BE2C (cell line): ENCODE results near the gene MYO1E.

ENCODE experiments used
- DNase-seq: peaks from one replicate; pipeline ENCODE4 v3.0.0-alpha.2; 2020
- H3K27me3 ChIP-seq: fragments of 250-450 bp; sonication (Bioruptor Pico); 2 replicates; pipeline ENCODE4 v1.5.1; 2020; ENCODE audit warnings: mild to moderate bottlenecking
- H3K36me3 ChIP-seq: fragments of 250-450 bp; sonication (Bioruptor Pico); 2 replicates; pipeline ENCODE4 v1.5.1; 2020; ENCODE audit warnings: mild to moderate bottlenecking
- H3K4me1 ChIP-seq: fragments of 250-450 bp; sonication (Bioruptor Pico); 2 replicates; pipeline ENCODE4 v1.5.1; 2020
- H3K4me3 ChIP-seq: 2 replicates; pipeline ENCODE4 v1.5.1; 2011; ENCODE audit warnings: low read depth, low read length
- H3K9me3 ChIP-seq: fragments of 250-450 bp; sonication (Bioruptor Pico); 2 replicates; pipeline ENCODE4 v1.5.1; 2020
- TF ChIP-seq, protein P1 (sequence below): IDR thresholded peaks from 2 replicates; pipeline ENCODE4 v1.5.1; 2012; ENCODE audit warnings: mild to moderate bottlenecking, low read depth, low read length

The MYO1E gene

DNA sequence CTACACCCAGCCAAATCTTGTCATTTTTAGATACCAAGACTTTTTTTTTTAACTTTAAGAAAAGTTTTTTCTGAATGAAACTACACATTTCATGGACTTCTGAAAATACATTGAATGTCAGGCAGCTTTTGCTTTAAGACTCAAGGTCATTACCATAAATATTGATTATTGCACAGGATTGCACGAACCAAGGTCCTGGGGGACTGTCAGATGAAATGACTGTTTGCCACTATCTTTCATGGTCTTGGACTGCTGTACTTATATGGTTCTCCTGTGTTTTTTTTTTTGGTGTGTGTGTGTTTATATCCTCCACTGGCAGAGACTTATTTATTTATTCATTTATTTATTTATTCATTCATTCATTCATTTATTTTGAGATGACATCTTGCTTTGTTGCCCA is 6.9 kb upstream of the MYO1E start:
- no peaks in the 10 kb centered on the region for H3K36me3 ChIP-seq
- no peak overlapping the region for H3K4me3 ChIP-seq
- no peaks in the 10 kb centered on the region for H3K4me1 ChIP-seq
- H3K9me3 ChIP-seq, result no peaks in the 10 kb centered on the region
- DNase-seq, result no peak
- TF ChIP-seq, protein P1, sequence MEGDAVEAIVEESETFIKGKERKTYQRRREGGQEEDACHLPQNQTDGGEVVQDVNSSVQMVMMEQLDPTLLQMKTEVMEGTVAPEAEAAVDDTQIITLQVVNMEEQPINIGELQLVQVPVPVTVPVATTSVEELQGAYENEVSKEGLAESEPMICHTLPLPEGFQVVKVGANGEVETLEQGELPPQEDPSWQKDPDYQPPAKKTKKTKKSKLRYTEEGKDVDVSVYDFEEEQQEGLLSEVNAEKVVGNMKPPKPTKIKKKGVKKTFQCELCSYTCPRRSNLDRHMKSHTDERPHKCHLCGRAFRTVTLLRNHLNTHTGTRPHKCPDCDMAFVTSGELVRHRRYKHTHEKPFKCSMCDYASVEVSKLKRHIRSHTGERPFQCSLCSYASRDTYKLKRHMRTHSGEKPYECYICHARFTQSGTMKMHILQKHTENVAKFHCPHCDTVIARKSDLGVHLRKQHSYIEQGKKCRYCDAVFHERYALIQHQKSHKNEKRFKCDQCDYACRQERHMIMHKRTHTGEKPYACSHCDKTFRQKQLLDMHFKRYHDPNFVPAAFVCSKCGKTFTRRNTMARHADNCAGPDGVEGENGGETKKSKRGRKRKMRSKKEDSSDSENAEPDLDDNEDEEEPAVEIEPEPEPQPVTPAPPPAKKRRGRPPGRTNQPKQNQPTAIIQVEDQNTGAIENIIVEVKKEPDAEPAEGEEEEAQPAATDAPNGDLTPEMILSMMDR, result no peak
- H3K27me3 ChIP-seq, result peaks cover 9% of the 10 kb centered on the region

DNA sequence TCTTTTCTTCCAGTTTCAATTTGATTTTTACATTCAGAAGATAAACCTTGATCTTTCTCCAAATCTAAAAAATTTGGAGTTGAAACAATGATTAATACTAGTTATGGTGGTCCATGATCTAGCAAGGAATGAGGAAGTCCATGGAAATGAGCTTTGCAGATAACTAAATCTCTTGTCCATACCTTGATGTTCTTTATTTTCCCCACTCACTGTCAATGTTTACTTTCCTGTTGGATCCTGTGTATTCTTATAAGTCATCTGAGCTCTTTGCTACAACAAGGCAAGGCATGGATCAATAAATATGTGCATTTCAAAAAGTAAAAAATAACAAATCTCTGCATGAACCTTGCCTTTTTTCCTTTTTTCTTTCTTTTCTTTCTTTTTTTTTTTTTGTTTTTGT is 6.2 kb upstream of the MYO1E start:
- Histone ChIP-seq H3K4me1 (no peaks in the 10 kb centered on the region), H3K9me3 (no peaks in the 10 kb centered on the region), H3K27me3 (peaks cover 16% of the 10 kb centered on the region), H3K4me3 (no peak overlapping the region), H3K36me3 (no peaks in the 10 kb centered on the region)
- DNase-seq, result no peak
- TF ChIP-seq, protein P1, result no peak

DNA sequence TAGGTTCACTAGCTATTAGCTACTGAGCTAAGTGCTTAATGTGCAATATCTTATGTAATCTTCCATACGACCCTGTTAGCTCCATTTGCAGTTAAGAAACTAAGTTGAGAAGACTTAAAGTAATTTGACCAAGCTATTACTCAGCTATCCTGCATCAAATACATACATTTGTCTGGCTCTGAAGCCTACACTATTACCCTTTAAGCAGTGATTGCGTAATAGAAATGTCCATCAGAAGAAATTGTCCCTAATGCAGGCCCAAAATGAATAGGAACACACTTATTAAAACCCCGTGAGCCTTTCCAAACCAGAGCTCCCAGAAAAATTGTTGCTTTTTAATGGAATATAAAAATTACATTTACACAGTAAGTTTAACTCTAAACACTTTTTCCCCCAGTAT is 5.3 kb upstream of the MYO1E start:
- peaks cover 25% of the 10 kb centered on the region for H3K27me3 ChIP-seq
- no peaks in the 10 kb centered on the region for H3K9me3 ChIP-seq
- H3K36me3 ChIP-seq, result no peaks in the 10 kb centered on the region
- no peaks in the 10 kb centered on the region for H3K4me1 ChIP-seq
- H3K4me3 ChIP-seq, result no peak overlapping the region
- TF ChIP-seq, protein P1, result no peak
- DNase-seq, result no peak

DNA sequence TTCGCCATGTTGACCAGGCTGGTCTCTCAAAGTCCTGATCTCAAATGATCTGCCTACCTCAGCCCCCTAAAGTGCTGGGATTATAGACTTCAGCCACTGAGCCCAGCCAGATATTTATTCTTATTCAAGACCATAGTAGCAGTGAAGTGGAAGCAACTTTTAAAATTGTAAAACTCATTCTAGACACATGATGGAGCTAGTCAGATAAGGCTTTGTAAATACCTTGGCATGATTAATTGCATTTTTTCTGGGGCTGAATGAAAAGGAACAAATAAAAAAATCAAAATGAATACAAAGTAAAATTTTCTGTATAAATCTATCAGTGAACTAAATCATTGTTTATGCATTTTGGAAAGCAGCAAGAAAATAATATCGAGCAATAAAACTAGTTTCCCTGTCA is 4.1 kb upstream of the MYO1E start:
- H3K4me3 ChIP-seq, result no peak overlapping the region
- peaks cover 35% of the 10 kb centered on the region for H3K27me3 ChIP-seq
- H3K36me3 ChIP-seq, result no peaks in the 10 kb centered on the region
- TF ChIP-seq, protein P1, result no peak
- H3K9me3 ChIP-seq, result no peaks in the 10 kb centered on the region
- no peaks in the 10 kb centered on the region for H3K4me1 ChIP-seq
- no peak for DNase-seq

DNA sequence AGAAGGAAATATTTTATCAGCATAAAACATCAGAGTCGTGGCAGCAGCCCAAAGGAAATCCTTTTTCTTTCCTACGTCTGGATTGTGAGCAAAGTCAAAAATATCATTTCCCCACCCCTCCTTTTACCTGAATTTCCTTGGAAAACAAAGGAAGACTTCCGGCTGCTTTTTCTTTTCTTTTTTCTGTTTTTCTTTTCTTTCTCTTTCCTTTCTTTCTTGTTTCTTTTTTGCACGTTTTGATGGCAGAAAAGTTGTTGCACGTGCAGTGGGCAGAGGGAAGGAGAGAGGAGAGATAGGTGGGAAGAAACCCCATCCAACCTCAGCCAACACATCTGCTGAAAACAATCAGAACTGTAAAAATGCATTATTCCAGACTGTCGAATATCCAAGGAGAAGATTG is 544 bp upstream of the MYO1E start:
- DNase-seq, result no peak
- TF ChIP-seq, protein P1, result no peak
- Histone ChIP-seq H3K4me1 (no peaks in the 10 kb centered on the region), H3K27me3 (peaks cover 66% of the 10 kb centered on the region), H3K36me3 (no peaks in the 10 kb centered on the region), H3K9me3 (no peaks in the 10 kb centered on the region), H3K4me3 (peak overlapping the region; percentile 68)

DNA sequence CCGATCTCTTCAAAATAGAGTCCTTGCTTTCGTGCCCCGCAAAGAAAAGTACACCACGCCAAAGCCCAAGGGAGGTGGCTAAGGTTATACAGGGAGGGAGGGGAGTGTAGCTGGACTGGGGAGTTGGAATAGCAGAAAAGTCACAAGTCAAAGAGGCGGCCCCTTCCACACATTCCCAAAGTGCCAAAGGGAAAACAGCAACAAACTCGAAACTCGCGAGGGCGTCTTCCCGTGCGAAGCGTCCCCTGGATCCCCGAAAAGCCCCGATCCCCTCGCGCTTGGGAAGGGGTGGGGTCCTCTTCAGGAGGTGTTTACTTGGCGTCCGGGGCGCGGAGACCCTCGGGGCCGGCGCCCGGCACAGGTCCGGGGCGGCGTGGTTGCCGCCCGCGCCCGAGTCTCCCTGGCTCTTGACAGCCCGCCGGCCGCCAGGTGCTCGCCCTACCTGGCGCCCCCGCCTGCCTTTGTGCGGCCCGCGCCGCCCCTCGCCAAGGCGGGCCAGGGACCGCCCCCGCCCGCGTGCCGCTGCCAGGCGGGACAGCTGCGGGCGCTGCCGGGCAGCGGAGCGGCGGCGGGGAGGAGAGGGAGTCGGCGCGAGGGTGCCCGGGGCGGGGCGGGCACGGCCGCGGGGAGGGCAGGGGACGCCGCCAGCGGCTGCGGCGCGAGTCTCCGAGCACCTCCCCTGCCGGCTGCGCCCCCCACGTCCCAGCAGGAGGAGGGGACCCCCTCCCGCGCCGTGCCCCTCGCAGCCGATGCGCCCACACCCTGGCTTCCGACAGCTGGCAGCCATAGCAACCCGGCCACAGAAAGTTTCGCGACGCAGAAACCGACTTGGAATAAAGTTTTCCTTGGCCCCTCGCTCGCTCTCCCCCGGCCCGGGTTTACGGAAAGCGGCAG is 966 bp downstream of the MYO1E start:
- DNase-seq, result peak; percentile 9

More for the DNA sequence above, 966 bp downstream of the MYO1E start:
- H3K9me3 ChIP-seq, result no peaks in the 10 kb centered on the region
- H3K4me1 ChIP-seq, result no peaks in the 10 kb centered on the region
- H3K4me3 ChIP-seq, result peak overlapping the region; percentile 68
- TF ChIP-seq, protein P1, result no peak
- no peaks in the 10 kb centered on the region for H3K36me3 ChIP-seq
- peaks cover 66% of the 10 kb centered on the region for H3K27me3 ChIP-seq
